Right lung (tissue), 5 donors: ENCODE results near the gene AKNAD1. TPM values are rescaled to one million over a fixed set of nuclear protein-coding genes. Genes with fewer than 3 reads are reported as not detected.
A peak's percentile ranks its signal among the peaks of the same experiment; 100 is the strongest.

Experiments used
- DNase-seq, 2 donors: peaks; one replicate each; pipeline ENCODE4 v3.0.0-alpha.2; 2013
- polyA plus RNA-seq, 5 donors: library from polyadenylated mRNA; unstranded; fragments of 120-200 nt; gene quantifications; one replicate each; pipeline versions ENCODE4 v1.2.1 to v1.2.3, GENCODE V29; 2013; ENCODE audit warnings: inconsistent platforms in 1 of 5, low replicate concordance in 1 of 5; ENCODE audit not compliant: insufficient read length in 5 of 5, insufficient read depth in 1 of 5

The AKNAD1 gene
- polyA plus RNA-seq, 5 donors = 0.41 to 0.78 (median 0.57) TPM; not detected in 1

- peak in 1 of 2 donors; percentile 46 for DNase-seq
These were observed 25.7 kb downstream of the AKNAD1 start for GRCh38 chr1:108831225-108831624.

GRCh38 chr1:108830119-108831008, 26.5 kb downstream of the AKNAD1 start:
- DNase-seq = peak; percentile 49 to 55

- DNase-seq = no peak
These were observed 27.4 kb downstream of the AKNAD1 start for GRCh38 chr1:108829498-108829916.

GRCh38 chr1:108828074-108828961, 28.6 kb downstream of the AKNAD1 start:
- peak; percentile 80 to 82 for DNase-seq

GRCh38 chr1:108826081-108826635, 30.7 kb downstream of the AKNAD1 start:
- DNase-seq = no peak

GRCh38 chr1:108824051-108824450, 32.8 kb downstream of the AKNAD1 start:
- no peak for DNase-seq

GRCh38 chr1:108823632-108824031, 33.3 kb downstream of the AKNAD1 start:
- no peak for DNase-seq

GRCh38 chr1:108819878-108820277, 37.0 kb downstream of the AKNAD1 start:
- no peak for DNase-seq

- no peak for DNase-seq
These were observed 39.1 kb downstream of the AKNAD1 start for GRCh38 chr1:108817811-108818210.

GRCh38 chr1:108817016-108817415, 39.9 kb downstream of the AKNAD1 start:
- peak in 1 of 2 donors; percentile 28 for DNase-seq

GRCh38 chr1:108816049-108816893, 40.6 kb downstream of the AKNAD1 start:
- DNase-seq = peak; percentile 89 to 91

GRCh38 chr1:108815566-108815965, 41.3 kb downstream of the AKNAD1 start:
- DNase-seq = no peak

GRCh38 chr1:108814343-108815125, 42.4 kb downstream of the AKNAD1 start:
- DNase-seq = peak; percentile 81 to 87

GRCh38 chr1:108813326-108813725, 43.6 kb downstream of the AKNAD1 start:
- DNase-seq = no peak

- DNase-seq = no peak
These were observed 45.3 kb downstream of the AKNAD1 start for GRCh38 chr1:108811611-108812010.

- DNase-seq = no peak
These were observed 48.5 kb downstream of the AKNAD1 start for GRCh38 chr1:108808438-108808837.

GRCh38 chr1:108803548-108803947, 53.3 kb downstream of the AKNAD1 start:
- DNase-seq = no peak

GRCh38 chr1:108801101-108801500, 55.8 kb downstream of the AKNAD1 start:
- DNase-seq = no peak

- no peak for DNase-seq
These were observed 57.9 kb downstream of the AKNAD1 start for GRCh38 chr1:108799001-108799400.

- DNase-seq = no peak
These were observed 64.5 kb downstream of the AKNAD1 start for GRCh38 chr1:108792420-108792819.
